ENCODE data around the gene ACSBG1.

Gene ACSBG1

GRCh38 chr15:78201281-78202190 lies 32.8 kb downstream of the ACSBG1 start:
- no peak for DNase-seq

- no peak for DNase-seq
Observed at GRCh38 chr15:78200276-78200930, 34.0 kb downstream of the ACSBG1 start.

- DNase-seq, result no peak
Observed at GRCh38 chr15:78197632-78198031, 36.7 kb downstream of the ACSBG1 start.

- peak in 1 of 2 experiments; percentile 14 for DNase-seq
Observed at GRCh38 chr15:78195735-78196201, 38.6 kb downstream of the ACSBG1 start.

- no peak for DNase-seq
Observed at GRCh38 chr15:78194568-78194925, 39.8 kb downstream of the ACSBG1 start.

- DNase-seq, result no peak
Observed at GRCh38 chr15:78193731-78194567, 40.4 kb downstream of the ACSBG1 start.

DNA sequence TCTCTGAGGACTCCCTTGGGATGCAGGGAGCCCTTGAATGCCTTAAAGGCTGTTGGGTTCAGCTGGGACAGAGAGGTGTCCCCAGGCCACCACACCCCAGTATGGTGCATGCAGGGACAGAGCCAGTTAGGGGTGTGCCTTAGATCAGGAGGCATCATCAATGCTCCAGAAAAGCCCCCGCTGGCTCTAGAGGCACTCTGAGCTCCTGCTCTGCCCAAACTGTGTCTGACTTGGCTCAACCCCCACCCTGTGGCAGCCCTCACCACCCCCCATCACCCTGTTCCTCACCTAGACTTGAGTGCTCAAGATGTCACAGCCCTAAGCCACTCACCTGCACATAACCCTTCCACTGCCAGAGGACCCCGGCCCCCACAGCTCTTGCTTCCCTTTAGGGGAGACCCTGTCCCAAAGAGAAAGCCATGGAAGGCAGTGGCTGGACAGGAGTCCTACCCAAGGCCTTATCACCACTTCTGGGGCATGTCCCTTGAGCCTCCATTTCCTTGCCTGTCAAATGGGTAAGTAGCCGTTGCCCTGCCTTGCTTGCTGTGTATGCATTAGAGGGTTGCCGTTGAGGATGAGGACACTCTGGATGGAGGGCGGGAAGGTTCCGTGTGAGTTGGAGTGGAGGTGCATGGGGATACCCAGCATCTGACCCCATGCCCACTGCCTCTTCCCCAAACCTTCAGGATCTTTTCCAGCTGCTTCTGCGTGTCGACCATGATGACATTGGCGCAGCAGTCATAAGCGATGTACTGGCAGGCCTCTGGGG lies 41.4 kb downstream of the ACSBG1 start:
- DNase-seq, result no peak

DNA sequence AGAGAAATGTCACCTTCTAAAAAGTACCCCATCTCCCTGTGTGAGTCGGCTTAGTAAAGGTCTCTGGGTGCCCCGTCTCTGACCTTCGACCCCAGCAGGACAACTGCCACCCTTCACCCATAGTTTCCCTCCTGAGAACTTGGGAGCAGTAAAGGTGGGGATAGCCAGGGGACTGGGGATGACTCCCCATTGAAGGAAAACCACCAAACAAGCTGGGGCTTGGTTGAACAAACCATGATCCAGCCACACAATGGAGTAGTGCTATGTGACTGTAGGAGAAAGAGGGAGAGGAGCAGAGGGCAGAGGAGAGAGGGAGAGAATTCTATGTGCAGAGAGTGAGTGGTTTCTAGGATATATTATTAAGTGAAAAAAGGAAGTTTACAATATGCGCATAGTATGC lies 51.5 kb downstream of the ACSBG1 start:
- no peak for DNase-seq

DNA sequence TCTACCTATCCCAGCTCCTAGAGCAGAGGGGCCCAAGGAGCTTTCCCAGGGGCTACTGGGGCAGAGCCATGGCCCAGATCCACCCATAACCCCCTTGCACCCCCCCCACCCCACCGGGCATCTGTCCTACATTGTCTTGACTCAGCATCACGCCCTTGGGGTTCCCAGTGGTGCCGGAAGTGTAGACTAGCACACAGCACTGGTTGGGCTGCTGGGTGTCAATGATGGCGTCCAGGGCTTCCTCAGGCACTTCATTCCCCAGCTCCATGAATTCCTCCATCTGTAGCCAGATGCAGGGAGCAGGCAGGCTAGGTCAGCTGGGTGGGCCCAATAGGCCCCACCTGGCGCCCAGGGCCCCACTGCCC lies 52.0 kb downstream of the ACSBG1 start:
- no peak for DNase-seq

DNA sequence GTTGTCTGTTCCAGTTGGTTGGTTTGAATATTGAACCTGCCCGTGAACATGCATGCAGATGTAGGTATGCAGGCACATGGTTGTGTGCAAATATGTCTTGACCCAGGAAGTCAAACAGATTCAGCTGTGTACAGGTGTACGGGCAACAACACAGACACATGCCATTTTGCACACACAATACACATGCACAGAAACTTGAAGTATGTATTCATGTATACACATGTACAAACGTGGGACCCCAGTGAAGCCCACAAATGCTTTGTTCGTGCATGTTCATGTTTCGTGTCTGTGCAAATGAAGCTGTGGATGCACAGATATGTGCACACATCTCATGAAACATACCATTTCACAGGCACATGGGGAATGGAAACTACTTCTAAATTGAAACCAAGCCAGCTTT lies 54.5 kb downstream of the ACSBG1 start:
- DNase-seq, result no peak

- no peak for DNase-seq
Observed at GRCh38 chr15:78179286-78179840, 55.0 kb downstream of the ACSBG1 start.

GRCh38 chr15:78178064-78178463 lies 56.3 kb downstream of the ACSBG1 start:
- DNase-seq, result no peak

DNA sequence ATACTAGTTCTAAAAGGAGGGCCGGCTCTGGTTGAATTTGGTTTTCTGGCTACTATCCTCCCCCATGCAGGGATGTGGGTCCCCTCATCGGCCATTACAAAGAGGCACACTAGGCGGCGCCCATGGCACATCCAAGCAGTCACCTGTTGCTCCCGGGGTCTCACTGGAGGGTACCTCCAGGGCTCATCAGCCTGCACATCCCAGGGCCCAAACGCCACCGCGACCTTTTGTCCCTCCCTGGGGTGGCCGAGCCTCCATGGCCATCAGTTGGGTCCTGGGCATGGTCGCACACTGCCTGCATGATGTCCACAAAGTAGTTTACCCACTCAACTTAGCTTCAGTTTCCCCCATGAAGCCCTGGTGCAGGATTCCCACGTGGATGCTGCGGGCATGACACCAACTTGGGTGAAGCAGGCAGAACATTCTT lies 56.9 kb downstream of the ACSBG1 start:
- peak; percentile 16 to 36 for DNase-seq

DNA sequence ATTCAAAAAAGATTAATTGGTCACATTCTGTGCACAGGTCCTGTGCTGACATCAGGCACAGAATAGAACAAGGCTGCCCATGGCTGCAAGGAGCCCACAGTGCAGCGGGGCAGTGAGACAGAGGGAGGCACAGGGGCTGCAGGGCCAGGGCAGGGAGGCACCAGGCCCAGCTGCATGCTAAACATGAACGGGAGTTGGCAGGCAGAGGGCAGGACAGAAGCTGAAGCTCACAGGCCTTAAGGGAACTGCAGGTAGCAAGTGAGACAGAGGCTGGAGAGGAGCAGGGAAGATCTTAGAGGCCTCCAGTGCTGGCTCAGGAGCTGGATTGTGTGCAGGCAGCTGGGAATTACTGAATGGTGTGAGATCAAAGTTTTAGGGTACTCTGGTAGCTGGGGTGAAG lies 59.0 kb downstream of the ACSBG1 start:
- peak in 1 of 2 experiments; percentile 13 for DNase-seq

DNA sequence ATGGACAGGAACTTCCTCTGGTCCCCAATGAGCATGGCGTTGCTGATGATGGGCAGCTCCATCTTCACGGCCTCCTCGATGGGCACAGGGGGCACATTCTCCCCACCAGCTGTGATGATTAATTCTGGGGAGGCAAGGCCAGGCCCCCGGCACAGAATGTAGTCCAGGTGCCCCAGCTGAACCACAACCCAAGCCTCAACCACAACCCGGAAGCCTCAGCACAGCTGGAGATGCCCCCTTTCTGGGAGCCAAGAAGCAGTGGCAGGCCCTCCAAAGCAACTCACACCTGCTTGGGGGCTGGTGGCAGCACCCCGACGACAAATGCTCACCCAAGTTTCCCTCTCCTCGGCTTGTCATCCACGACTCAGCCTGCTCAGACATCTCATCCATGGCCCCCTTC lies 60.0 kb downstream of the ACSBG1 start:
- DNase-seq, result no peak

- DNase-seq, result no peak
Observed at GRCh38 chr15:78171864-78172472, 62.4 kb downstream of the ACSBG1 start.

DNA sequence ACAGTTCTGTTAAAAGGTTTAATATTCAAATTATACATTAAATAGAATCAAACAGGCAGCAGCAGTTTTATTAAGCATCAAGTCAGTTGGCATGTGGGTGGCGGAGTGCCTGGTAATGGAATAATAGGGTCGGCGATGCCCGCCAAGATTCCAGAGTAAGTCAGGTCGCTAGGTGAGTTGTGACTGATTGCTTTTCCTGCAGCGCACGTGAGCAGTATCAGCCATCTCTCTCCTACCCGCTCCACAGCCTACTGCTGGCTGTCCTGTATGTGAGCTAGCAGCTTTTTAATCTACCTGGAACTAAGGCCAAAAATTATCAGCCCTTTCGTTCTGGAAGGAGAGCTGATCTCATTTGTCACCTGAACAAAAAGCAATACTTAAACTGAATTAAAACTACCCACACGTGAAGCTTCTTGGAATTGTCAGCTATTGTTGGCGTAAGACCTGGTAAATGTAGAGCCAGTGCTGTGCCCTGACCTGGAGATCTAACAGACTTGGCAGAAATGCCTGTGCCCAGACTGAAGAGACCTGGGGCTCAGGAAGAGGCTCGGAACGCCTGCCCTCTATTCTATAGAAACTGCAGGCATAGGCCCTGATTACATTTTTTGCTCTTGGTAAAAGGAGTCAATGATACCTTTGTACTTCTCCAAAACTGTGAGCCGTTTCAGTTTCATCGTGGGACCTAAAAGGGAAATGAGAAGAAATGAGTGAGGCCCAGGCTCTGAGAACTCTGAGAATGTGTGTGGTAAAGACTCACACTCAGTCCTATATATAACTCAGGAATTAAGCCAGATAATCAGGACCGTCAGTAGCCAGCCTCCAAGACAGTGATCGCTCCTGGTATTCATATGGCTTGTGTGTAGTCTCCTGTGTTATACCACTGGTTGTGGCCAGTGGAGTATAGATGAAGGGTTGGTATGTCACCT lies 63.3 kb downstream of the ACSBG1 start:
- DNase-seq, result no peak

DNA sequence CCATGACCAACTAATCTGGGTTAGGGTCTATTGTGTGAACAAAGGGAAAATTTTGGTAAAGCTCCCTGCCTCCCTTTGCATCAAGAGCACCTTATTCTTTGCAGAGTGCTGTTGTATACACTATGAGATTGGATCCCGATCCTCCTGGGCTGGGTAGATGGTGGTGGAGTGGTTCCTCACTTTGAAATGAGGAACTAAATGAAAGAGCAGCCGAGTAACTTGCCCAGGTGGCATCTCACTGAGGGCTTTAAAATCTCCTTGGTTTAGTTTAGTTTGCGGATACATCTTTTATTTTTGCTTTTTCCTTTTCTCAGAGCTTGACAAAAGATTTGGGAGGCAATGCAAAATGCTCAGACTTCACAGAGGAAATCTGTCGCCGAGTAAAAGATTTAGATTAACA lies 65.8 kb downstream of the ACSBG1 start:
- no peak for DNase-seq

GRCh38 chr15:78167227-78167888 lies 67.0 kb downstream of the ACSBG1 start:
- DNase-seq, result no peak

- no peak for DNase-seq
Observed at GRCh38 chr15:78164010-78164409, 70.4 kb downstream of the ACSBG1 start.

Data from SHP77 (cell line).